ENCODE measurements around the gene SIAH1. TPM values are rescaled to one million over a fixed set of nuclear protein-coding genes. Genes with fewer than 3 reads are reported as not detected.

Gene SIAH1
- polyA plus RNA-seq, 2 of the 4 experiments (the other 2 are of a cell fraction), result 13.3 to 28.5 TPM

- DNase-seq (ENCODE audit: low read depth in 1 of 2, low spot score in 1 of 2) (peak in 1 of 2 experiments; percentile 30), ATAC-seq (peak; percentile 14 to 22; a peak in 5 of 6 replicates), FAIRE-seq (no peak)
- Histone ChIP-seq H3K27ac (peak overlapping the region; percentile 90 to 92), H3K9me3 (no peaks in the 10 kb centered on the region), H3K4me1 (peaks cover 43% of the 10 kb centered on the region), H3K4me3 (peak overlapping the region; percentile 53), H3K4me2 (peak overlapping the region; percentile 83)
- CTCF ChIA-PET, result interaction anchor here (1.1 to 3.8 kb wide), 9 partner anchors 10 to 265 kb away, joined by 3 to 17 read pairs (median 7); no protein-coding TSS in a partner anchor
- POLR2A ChIA-PET, result interaction anchor here (1.1 to 3.5 kb wide), 6 partner anchors 11 to 258 kb away, joined by 3 to 55 read pairs (median 5); partner anchors contain the start of gene SIAH1
- 39% methylated on average over 15 of the region's 15 CpGs for WGBS (ENCODE audit: missing lambda C conversion rate)
- TF ChIP-seq BHLHE40 (IDR thresholded peaks at IDR 0.05; ENCODE audit: low read depth, low read length) (no peak), MAZ (IDR thresholded peaks at IDR 0.05; ENCODE audit: borderline replicate concordance, low read depth, low read length) (no peak), PHF8 (IDR thresholded peaks at IDR 0.05; ENCODE audit: borderline replicate concordance, low read depth) (no peak), FOXS1 (CRISPR knock-in tag; IDR thresholded peaks at IDR 0.05) (no peak), KDM5A (IDR thresholded peaks at IDR 0.05) (no peak), HOXB5 (CRISPR knock-in tag; IDR thresholded peaks at IDR 0.05) (no peak), BCL3 (IDR thresholded peaks at IDR 0.05) (no peak), KDM1A (IDR thresholded peaks at IDR 0.05; ENCODE audit: low read depth) (no peak), HDAC2 (IDR thresholded peaks at IDR 0.05) (no peak), TP53 (CRISPR knock-in tag; IDR thresholded peaks at IDR 0.05) (no peak), POLR2AphosphoS2 (conservative IDR thresholded peaks at IDR 0.05; ENCODE audit: low read length) (no peak), RCOR1 (IDR thresholded peaks at IDR 0.05; ENCODE audit: low read depth, low read length) (no peak)
- TF ChIP-seq, protein P1, sequence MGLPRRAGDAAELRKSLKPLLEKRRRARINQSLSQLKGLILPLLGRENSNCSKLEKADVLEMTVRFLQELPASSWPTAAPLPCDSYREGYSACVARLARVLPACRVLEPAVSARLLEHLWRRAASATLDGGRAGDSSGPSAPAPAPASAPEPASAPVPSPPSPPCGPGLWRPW (IDR thresholded peaks at IDR 0.05), result no peak
Observed at GRCh38 chr16:48365025-48365600, 20.1 kb downstream of the SIAH1 start.

DNA sequence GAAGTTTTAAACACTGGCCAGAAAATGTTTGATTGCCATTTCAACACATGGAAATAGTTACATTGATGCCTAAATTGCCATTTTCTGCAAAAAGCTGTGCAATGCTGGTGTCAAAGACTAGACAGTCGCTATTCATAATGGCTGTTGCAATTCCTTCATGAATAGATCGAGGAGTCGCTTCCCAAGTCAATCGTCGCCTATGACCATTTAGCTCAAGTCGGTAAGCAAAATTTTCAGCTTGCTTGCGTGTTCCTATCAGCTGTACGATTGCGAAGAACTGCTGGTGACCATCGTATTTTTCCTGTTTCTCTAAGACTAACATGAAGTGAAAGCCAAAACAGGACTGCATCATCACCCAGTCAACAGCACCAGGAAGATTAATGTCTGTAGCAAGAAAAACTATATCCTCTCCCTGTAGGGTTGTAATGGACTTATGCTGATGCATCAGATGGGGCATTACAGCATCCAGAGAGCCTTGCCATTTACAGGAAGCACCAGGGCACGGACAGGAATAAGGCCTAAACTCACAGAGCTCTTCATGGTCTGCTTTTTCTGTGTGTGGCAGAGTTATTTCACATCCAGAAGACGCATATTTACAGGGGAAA lies 23.6 kb downstream of the SIAH1 start:
- CTCF ChIA-PET, result interaction anchor here (1.0 to 1.8 kb wide), 5 partner anchors 9 to 268 kb away, joined by 3 to 7 read pairs (median 5); no protein-coding TSS in a partner anchor

DNA sequence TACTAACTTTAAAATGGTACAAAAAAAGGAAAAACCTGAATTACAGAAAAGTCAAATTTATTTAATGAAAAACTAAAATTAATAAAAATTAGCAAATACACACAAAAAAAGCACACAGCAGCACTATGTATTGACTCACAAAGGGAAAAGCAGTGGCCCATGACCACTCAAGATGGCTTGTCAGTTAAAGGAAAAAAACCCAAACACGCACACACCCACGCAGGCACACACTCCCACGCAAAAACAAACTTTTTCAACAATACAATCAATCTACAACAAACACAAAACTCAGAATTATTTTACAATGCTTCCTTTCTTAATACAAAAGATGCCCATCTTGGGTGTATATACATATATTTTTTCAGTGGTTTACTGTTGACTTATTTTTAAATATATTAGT lies 24.2 kb downstream of the SIAH1 start:
- H3K27ac ChIP-seq, result no peak overlapping the region
- ChIA-PET POLR2A (interaction anchor here (1.2 kb wide), 1 partner anchor 25 kb away, joined by 3 read pairs; no protein-coding TSS in a partner anchor), CTCF (interaction anchor here (0.8 to 1.8 kb wide), 3 partner anchors 8 to 166 kb away, joined by 3 to 7 read pairs (median 6); no protein-coding TSS in a partner anchor)
- H3K4me3 ChIP-seq, result no peak overlapping the region
- FAIRE-seq (no peak), ATAC-seq (no peak), DNase-seq (ENCODE audit: low read depth in 1 of 2, low spot score in 1 of 2) (no peak)
- 92% methylated on average over 3 of the region's 3 CpGs for WGBS (ENCODE audit: missing lambda C conversion rate)
- no peak overlapping the region for H3K4me2 ChIP-seq
- H3K9me3 ChIP-seq, result no peaks in the 10 kb centered on the region
- H3K4me1 ChIP-seq, result peaks cover 13% of the 10 kb centered on the region
- TF ChIP-seq PHF8 (IDR thresholded peaks at IDR 0.05; ENCODE audit: borderline replicate concordance, low read depth) (no peak), HMGXB4 (CRISPR knock-in tag; IDR thresholded peaks at IDR 0.05; ENCODE audit: borderline replicate concordance) (no peak), REST (IDR thresholded peaks at IDR 0.05) (0 out of 2 replicates have a peak, but pooled peaks have one; percentile 15)

More for the DNA sequence above, 23.6 kb downstream of the SIAH1 start:
- Histone ChIP-seq H3K27ac (no peak overlapping the region), H3K4me2 (no peak overlapping the region), H3K4me1 (peaks cover 14% of the 10 kb centered on the region), H3K4me3 (no peak overlapping the region), H3K9me3 (no peaks in the 10 kb centered on the region)
- 96% methylated on average over 12 of the region's 12 CpGs for WGBS (ENCODE audit: missing lambda C conversion rate)
- ATAC-seq (no peak), DNase-seq (ENCODE audit: low read depth in 1 of 2, low spot score in 1 of 2) (no peak), FAIRE-seq (no peak)
- TF ChIP-seq MYC (IDR thresholded peaks at IDR 0.05; ENCODE audit: borderline replicate concordance, low read length), result no peak
- POLR2A ChIA-PET, result interaction anchor here (1.2 kb wide), 1 partner anchor 24 kb away, joined by 3 read pairs; no protein-coding TSS in a partner anchor

All from A549 (cell line).